ENCODE results near the gene FLT1.

The FLT1 gene

DNA sequence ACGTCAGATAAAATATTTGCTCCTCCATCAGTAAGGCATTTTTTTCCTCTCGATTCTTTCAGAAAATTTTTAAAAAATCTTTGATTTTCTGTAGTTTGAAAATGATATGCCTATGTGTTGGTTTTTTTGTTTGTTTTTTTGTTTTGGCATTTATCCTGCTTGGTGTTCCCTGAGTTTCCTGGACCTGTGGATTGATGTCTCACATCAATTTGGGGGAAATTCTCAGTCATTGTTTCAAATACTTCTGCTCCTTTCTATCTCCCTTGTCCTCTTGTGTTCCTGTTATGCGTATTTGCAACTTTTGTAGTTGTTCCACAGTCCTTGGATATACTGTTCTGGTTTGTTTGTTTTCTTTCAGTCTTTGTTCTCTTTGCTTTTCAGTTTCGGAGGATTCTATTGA, 18.8 kb upstream of the FLT1 start:
- DNase-seq (ENCODE audit: low read depth in 1 of 2, low spot score in 1 of 2), result no peak
- no peak for TF ChIP-seq JUND (IDR thresholded peaks at IDR 0.05; ENCODE audit: low read depth)
- in situ Hi-C loops (cut with HindIII; ENCODE audit: low pct_unique_long_range_greater_than_20kb, low sequenced_read_pairs), result no loop called here

DNA sequence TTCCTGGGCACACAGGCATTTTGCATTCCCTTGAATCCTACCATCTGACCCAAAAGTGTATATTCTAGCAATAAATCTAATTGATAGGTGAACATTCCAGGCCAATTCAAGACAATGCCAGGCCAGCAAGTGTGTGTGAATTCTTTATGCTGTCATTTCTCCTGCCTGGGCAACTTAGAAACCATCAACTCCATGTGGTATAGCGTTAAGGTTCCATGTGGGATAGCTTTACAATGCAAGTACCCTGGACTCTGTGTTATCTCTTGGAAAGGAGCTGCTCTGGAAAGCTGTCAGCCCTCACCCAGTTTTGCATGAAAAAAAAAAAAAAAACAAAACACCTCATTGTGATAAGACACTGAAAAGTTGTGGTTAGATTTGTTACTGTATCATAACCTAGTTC, 15.6 kb upstream of the FLT1 start:
- DNase-seq (ENCODE audit: low read depth in 1 of 2, low spot score in 1 of 2), result no peak
- in situ Hi-C loops (cut with HindIII; ENCODE audit: low pct_unique_long_range_greater_than_20kb, low sequenced_read_pairs), result no loop called here
- TF ChIP-seq JUND (IDR thresholded peaks at IDR 0.05; ENCODE audit: low read depth), result no peak

DNA sequence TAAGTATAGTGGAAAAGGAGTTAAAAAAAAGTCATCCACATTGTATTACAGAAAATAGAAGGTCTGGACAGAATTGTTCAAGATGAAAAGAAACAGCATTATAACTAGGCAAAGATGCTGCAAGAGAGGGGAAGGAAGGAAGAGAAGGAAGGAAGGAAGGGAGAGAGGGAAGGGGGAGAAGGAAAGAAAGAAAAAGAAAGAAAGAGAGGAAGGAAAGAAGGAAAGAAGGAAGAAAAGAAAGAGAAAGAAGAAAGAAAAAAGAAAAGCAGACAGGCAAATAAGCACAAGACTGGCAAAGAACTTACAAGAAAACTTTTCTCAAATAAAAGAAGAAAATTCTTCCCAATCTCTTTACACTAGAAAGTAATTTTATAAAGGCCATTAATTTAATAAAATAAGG, 15.1 kb upstream of the FLT1 start:
- no peak for TF ChIP-seq JUND (IDR thresholded peaks at IDR 0.05; ENCODE audit: low read depth)
- in situ Hi-C loops (cut with HindIII; ENCODE audit: low pct_unique_long_range_greater_than_20kb, low sequenced_read_pairs), result no loop called here
- DNase-seq (ENCODE audit: low read depth in 1 of 2, low spot score in 1 of 2), result no peak

DNA sequence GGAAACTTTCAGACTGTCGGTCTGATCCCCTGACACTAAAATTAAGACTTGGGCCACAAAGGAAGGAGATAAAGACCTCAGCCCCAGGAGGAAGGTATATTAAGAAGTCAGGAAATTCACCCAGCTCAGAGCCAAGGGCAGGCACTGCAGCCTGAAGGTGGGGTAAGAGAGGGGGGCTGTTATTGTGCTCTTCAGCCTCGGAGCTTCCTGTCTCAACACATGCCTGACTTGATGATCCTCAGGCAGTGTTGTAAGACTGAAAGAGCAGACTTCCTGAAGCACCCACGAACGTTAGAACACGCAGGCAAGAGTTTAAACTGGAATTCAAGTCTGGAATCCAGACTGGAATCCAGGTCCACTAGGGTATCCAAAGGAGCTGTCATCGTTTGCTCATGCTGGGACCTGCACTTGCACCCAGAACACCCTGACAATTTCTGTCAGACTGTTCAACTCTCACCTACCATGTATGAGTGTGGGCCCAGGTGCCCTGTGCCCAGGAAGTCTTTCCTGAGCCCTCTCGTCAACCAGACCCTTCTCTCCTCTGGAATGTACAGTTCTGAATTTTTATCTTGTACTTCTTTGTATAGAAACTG, 10.7 kb upstream of the FLT1 start:
- no peak for DNase-seq (ENCODE audit: low read depth in 1 of 2, low spot score in 1 of 2)
- in situ Hi-C loops (cut with HindIII; ENCODE audit: low pct_unique_long_range_greater_than_20kb, low sequenced_read_pairs), result no loop called here
- no peak for TF ChIP-seq JUND (IDR thresholded peaks at IDR 0.05; ENCODE audit: low read depth)

DNA sequence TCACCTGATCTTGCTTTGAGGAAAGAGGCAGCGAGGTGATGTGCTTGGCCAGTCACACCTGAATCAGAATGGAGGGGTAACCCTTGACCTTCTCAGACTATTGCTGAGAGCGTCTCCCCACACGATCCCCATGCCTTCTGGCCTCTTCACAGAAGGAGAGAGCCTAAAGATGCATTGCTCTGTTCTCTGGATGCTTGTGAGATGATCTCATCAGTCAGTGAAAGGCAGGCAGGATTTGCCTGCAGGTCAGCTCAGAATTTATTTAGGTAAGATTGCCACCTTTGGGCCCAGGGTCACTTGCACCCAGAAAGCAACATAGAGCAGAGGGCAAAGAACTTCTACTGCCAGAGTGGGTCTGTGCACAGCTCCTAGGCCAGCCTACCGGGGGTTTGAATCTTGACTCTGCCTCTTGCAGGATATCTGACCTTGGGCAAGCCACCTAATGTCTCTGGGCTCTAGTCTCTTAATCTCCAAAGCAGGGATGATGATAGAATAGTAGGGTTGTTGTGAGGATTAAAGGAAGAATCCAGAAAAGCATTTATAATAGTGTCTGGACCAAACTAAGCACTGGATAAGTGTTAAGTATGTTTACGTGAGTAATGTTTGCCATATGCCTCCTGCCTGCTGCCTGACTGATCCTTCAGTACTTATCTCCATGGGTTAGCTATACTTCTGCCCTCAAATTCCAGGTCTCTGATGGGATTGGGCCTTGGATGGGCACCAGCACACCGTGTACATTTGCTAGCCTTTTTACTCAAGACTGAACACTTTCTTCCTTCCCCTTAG, 8.4 kb upstream of the FLT1 start:
- TF ChIP-seq JUND (IDR thresholded peaks at IDR 0.05; ENCODE audit: low read depth), result no peak
- DNase-seq (ENCODE audit: low read depth in 1 of 2, low spot score in 1 of 2), result no peak
- in situ Hi-C loops (cut with HindIII; ENCODE audit: low pct_unique_long_range_greater_than_20kb, low sequenced_read_pairs), result no loop called here

DNA sequence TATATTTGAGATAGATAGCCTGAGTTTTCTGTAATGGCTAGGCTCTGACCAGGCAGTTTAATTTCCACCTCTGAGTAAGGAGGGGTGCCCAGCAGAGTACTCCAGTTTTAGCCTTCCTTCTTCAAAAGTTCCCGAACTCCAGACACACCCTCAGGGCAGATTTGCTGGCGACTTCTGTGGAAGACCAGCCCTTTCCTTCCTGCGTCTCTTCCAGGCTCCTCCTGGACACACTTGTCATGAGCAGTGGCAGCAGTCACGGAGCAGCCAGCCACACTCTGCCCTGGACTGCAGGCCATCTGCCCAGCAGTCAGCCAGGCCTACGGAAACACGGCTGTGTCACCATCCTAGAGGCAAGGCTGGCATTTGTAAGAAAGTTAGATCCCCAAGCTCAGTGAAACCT, 6.6 kb upstream of the FLT1 start:
- in situ Hi-C loops (cut with HindIII; ENCODE audit: low pct_unique_long_range_greater_than_20kb, low sequenced_read_pairs), result no loop called here
- no peak for DNase-seq (ENCODE audit: low read depth in 1 of 2, low spot score in 1 of 2)
- no peak for TF ChIP-seq JUND (IDR thresholded peaks at IDR 0.05; ENCODE audit: low read depth)

DNA sequence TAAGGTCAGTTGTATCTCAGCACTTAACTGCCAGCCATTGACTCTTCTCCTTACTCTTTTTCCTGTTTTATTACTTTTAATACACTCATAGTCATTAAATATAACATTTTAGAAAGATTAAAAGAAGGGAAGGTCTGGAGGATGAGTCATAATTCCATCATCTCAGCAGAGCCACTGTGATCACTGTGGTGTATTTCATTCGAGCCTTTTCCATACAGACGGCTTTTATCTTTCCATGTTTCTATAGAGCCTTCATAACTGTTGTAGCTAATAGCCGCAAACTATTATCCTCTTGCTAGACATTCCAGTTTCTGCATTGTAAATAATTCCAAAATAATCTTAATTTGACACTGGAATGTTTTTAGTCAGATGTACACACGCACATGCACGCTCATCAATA, 4.7 kb upstream of the FLT1 start:
- DNase-seq (ENCODE audit: low read depth in 1 of 2, low spot score in 1 of 2), result no peak
- TF ChIP-seq JUND (IDR thresholded peaks at IDR 0.05; ENCODE audit: low read depth), result no peak
- in situ Hi-C loops (cut with HindIII; ENCODE audit: low pct_unique_long_range_greater_than_20kb, low sequenced_read_pairs), result no loop called here

DNA sequence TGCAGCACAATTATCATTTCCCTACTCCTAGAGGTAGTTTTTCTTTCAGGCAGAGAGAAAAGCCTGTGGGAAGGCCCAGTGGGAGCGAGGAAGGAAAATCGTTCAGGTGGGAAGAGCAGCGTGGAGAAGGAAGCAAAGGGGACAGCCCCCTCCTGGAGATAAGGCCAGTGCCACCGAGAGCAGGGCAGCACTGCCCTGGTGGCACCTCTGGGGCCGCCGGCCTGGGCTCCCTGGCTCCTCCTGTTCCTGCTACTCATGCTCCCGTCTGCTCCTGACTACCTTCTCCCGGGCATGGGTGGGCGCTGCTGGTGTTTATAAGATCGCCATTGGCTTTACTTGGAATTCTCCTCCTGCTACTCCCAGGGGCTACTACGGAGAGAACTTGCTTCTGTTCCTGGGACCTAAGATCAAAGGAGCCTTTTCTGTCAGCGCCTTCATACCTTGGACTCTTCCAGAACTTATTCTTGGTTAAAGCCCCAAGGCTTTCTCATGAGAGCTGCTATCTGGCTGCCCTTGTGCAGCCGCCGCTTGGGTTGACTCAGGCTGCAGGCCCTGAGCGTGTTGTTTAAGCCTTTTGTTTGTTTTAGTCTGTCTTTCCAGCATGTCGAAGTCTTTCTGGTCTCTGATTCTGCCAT, 3.7 kb upstream of the FLT1 start:
- no peak for DNase-seq (ENCODE audit: low read depth in 1 of 2, low spot score in 1 of 2)
- in situ Hi-C loops (cut with HindIII; ENCODE audit: low pct_unique_long_range_greater_than_20kb, low sequenced_read_pairs), result no loop called here
- TF ChIP-seq JUND (IDR thresholded peaks at IDR 0.05; ENCODE audit: low read depth), result no peak

DNA sequence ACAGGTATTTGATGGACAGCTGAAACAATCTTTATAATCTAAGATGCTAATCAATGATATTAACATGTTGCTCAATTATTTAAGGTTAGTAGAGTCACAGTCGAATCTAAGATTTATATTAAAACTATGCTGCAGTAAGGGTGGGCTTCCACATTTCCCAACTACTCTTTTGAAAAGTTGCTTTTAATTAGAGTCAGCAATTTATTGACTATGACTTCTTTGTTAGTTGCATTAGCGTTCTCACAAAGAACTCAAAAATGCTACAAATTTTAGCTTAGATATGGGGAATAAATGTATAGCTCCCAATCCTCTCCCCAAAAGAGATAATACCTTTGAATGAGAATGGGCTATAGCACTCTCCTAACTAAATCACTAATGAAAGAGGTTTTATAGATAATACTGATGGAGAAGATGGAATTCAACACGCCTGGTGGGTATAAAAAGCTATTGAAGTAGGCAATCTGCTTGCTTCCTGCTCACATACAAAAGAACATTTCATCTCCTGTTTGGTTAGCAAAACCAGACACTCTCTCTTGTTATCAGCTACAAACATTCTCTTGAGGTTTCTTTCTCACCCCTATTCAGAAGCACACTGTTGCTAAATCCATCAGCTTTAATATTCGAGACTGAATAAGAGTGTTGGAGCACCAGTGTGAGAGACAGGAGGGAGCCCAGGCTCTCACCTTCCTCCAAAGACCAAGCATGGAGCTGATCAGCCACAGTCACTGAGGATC, 2.4 kb upstream of the FLT1 start:
- no peak for DNase-seq (ENCODE audit: low read depth in 1 of 2, low spot score in 1 of 2)
- in situ Hi-C loops (cut with HindIII; ENCODE audit: low pct_unique_long_range_greater_than_20kb, low sequenced_read_pairs), result no loop called here
- no peak for TF ChIP-seq JUND (IDR thresholded peaks at IDR 0.05; ENCODE audit: low read depth)

DNA sequence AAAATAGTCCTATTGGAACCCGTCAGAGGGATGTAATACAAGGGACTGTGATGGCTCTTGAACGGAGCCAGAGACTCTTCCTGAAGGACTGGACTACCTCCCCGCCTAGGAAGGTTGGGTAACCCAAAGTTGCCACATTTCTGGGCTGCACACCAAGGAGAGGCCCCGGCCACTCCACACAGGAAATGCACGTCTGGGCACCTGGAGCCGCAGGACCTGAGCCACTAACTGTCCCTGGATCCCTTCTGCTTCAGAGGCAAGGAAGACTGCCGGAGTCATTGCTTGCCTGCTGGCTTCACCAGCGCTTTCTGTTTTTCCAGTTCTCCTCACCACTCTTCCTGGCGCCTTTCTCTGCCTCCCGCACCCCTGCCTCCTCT, 1.2 kb upstream of the FLT1 start:
- no peak for TF ChIP-seq JUND (IDR thresholded peaks at IDR 0.05; ENCODE audit: low read depth)
- in situ Hi-C loops (cut with HindIII; ENCODE audit: low pct_unique_long_range_greater_than_20kb, low sequenced_read_pairs), result no loop called here
- DNase-seq (ENCODE audit: low read depth in 1 of 2, low spot score in 1 of 2), result no peak

DNA sequence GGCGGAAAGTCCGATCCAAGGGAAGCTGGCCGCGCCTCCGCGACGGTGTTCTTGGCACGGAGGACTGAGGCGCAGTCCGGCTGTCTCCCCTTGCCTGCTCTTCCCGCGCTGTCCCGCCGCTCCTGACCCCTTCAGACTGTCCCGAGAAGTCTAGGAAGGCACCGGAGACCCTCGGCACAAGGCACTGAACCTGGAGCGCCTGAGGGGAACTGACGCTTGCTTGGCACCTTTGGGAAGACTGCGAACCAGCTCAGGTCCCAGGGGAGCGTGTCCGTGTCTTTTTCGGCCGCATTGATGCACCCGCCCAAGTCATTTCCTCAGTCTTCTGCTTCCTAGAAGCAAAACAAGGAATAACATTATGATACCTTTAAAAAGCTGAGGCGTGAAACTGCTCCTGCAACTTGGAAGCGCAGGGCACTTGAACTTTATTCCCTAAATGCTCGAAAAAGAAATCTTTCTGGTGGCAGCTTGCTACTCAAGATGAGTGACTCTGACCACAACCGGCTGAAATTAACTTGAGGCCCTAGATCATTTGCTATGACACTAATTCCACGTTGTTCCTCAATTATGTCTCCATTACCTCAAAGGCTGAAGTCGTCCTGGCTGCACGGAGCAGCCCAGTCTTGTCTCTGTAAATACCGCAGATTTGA, 735 bp upstream of the FLT1 start:
- no peak for DNase-seq (ENCODE audit: low read depth in 1 of 2, low spot score in 1 of 2)
- in situ Hi-C loops (cut with HindIII; ENCODE audit: low pct_unique_long_range_greater_than_20kb, low sequenced_read_pairs), result no loop called here
- TF ChIP-seq JUND (IDR thresholded peaks at IDR 0.05; ENCODE audit: low read depth), result no peak

DNA sequence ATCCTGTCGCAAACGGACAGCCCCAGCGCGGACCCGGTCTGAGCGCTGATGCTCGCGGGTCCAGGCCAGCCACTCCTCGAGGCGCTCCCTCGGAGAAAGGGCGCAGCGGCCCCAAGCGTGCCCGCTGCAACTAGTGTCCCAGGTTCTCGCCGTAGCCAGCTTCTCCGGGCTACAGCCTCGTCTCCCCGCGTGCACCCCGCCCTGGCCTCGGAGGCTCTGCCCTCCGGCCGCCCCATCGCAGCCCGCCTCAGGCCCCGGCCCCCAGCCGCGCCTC, 487 bp downstream of the FLT1 start:
- in situ Hi-C loops (cut with HindIII; ENCODE audit: low pct_unique_long_range_greater_than_20kb, low sequenced_read_pairs), result no loop called here
- no peak for TF ChIP-seq JUND (IDR thresholded peaks at IDR 0.05; ENCODE audit: low read depth)
- DNase-seq (ENCODE audit: low read depth in 1 of 2, low spot score in 1 of 2), result no peak
